Stimulated activated CD8-positive, alpha-beta memory T cell treated with anti-CD3 and anti-CD28 coated beads, Interleukin-2, amount 100 ng/mL, for 1 hour (primary cell): ENCODE data around the gene SMTNL1.

ENCODE experiments used
- DNase-seq, 2 donors: peaks; one replicate each; pipeline ENCODE4 v3.0.0-alpha.2; 2020; ENCODE audit warnings: low read depth in 2 of 2

Gene SMTNL1

GRCh38 chr11:57588046-57588710 lies 50.8 kb downstream of the SMTNL1 start:
- no peak for DNase-seq

GRCh38 chr11:57596266-57596885 lies 59.0 kb downstream of the SMTNL1 start:
- no peak for DNase-seq

- DNase-seq, result no peak
These were observed 60.1 kb downstream of the SMTNL1 start, which contains the start of gene SERPING1 for GRCh38 chr11:57597461-57597915. Gene SERPING1 (plus strand): TSS chr11:57597685. CDS start chr11:57598271, 586 bp downstream.

GRCh38 chr11:57597916-57598830 lies 60.8 kb downstream of the SMTNL1 start:
- DNase-seq, result no peak

- no peak for DNase-seq
These were observed 61.4 kb downstream of the SMTNL1 start for GRCh38 chr11:57598831-57599155.

- no peak for DNase-seq
These were observed 62.0 kb downstream of the SMTNL1 start for GRCh38 chr11:57599381-57599780.
